OCI-LY3 (cell line): ENCODE measurements around the gene MFAP2.

Experiments
- EZH2phosphoT487 ChIP-seq: fragments of 200-600 bp; shearing (Covaris generic); IDR thresholded peaks from 2 replicates; pipeline ENCODE4 v1.6.1; 2018; ENCODE audit warnings: antibody characterized with exemption, mixed run types, low read depth
- TF ChIP-seq, protein P1 (sequence below): fragments of 200-600, 300-600 bp; sonication (generic); IDR thresholded peaks from 2 replicates; pipeline ENCODE4 v1.5.1; 2014; ENCODE audit warnings: antibody characterized with exemption, low read length, low read depth

GRCh38 chr1:17011092-17011438 is 30.6 kb upstream of the MFAP2 start:
- TF ChIP-seq, protein P1, sequence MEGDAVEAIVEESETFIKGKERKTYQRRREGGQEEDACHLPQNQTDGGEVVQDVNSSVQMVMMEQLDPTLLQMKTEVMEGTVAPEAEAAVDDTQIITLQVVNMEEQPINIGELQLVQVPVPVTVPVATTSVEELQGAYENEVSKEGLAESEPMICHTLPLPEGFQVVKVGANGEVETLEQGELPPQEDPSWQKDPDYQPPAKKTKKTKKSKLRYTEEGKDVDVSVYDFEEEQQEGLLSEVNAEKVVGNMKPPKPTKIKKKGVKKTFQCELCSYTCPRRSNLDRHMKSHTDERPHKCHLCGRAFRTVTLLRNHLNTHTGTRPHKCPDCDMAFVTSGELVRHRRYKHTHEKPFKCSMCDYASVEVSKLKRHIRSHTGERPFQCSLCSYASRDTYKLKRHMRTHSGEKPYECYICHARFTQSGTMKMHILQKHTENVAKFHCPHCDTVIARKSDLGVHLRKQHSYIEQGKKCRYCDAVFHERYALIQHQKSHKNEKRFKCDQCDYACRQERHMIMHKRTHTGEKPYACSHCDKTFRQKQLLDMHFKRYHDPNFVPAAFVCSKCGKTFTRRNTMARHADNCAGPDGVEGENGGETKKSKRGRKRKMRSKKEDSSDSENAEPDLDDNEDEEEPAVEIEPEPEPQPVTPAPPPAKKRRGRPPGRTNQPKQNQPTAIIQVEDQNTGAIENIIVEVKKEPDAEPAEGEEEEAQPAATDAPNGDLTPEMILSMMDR, result no peak
- TF ChIP-seq EZH2phosphoT487, result no peak
